SU-DHL-6 (cell line): ENCODE data around the gene ZNF107.
A peak's percentile ranks its signal among the peaks of the same experiment; 100 is the strongest.

Experiments used
- H2AFZ ChIP-seq: fragments of 200-600 bp; sonication (generic); 2 replicates; pipeline ENCODE4 v1.6.1; 2014; ENCODE audit warnings: low read depth, mild to moderate bottlenecking, moderate library complexity, mixed read lengths, antibody characterized with exemption, low read length; ENCODE audit not compliant: severe bottlenecking
- H3F3A ChIP-seq: fragments of 200-600 bp; shearing (Covaris generic); 2 replicates; pipeline ENCODE4 v1.6.0; 2016; ENCODE audit warnings: antibody characterized with exemption, mild to moderate bottlenecking; ENCODE audit not compliant: insufficient read depth
- H3K27ac ChIP-seq: fragments of 200-600 bp; sonication (generic); 2 replicates; pipeline ENCODE4 v1.5.1; 2016; ENCODE audit warnings: low read depth, mild to moderate bottlenecking, low read length, moderate library complexity, mixed read lengths
- H3K27me3 ChIP-seq: fragments of 200-600 bp; sonication (generic), shearing (Covaris generic); 2 replicates; pipeline ENCODE4 v1.6.0; 2014; ENCODE audit warnings: mild to moderate bottlenecking, low read length
- H3K36me3 ChIP-seq: fragments of 200-600 bp; sonication (generic); 2 replicates; pipeline ENCODE4 v1.6.1; 2014; ENCODE audit warnings: mild to moderate bottlenecking, low read length, mixed read lengths
- H3K4me2 ChIP-seq: fragments of 300-600, 200-600 bp; shearing (Covaris generic), sonication (generic); 2 replicates; pipeline ENCODE4 v1.6.0; 2014; ENCODE audit warnings: low read length, low read depth, mild to moderate bottlenecking; ENCODE audit not compliant: poor library complexity, severe bottlenecking
- H3K4me3 ChIP-seq: fragments of 200-600 bp; sonication (generic); 2 replicates; pipeline ENCODE4 v1.5.1; 2014; ENCODE audit warnings: antibody characterized with exemption, low read length, mild to moderate bottlenecking, mixed read lengths; ENCODE audit not compliant: insufficient read depth, poor library complexity, severe bottlenecking
- H3K79me2 ChIP-seq: fragments of 200-600 bp; sonication (generic); 2 replicates; pipeline ENCODE4 v1.6.1; 2014; ENCODE audit warnings: mild to moderate bottlenecking, low read length, moderate library complexity; ENCODE audit not compliant: insufficient read depth
- H3K9ac ChIP-seq: fragments of 200-600 bp; sonication (generic); 2 replicates; pipeline ENCODE4 v1.7.0; 2014; ENCODE audit warnings: mild to moderate bottlenecking, low read length
- H3K9me2 ChIP-seq: fragments of 200-600 bp; sonication (generic); replicated peaks from 2 replicates; pipeline ENCODE4 v1.6.1; 2014; ENCODE audit warnings: low read length; ENCODE audit not compliant: insufficient read depth
- H3K9me3 ChIP-seq: fragments of 200-600 bp; sonication (generic); 2 replicates; pipeline ENCODE4 v1.6.1; 2014; ENCODE audit warnings: low read length, mixed read lengths; ENCODE audit not compliant: insufficient read depth
- H4K20me1 ChIP-seq: fragments of 200-600 bp; sonication (generic); 2 replicates; pipeline ENCODE4 v1.6.1; 2014; ENCODE audit warnings: low read depth, mild to moderate bottlenecking, antibody characterized with exemption, low read length, moderate library complexity, mixed read lengths
- EZH2phosphoT487 ChIP-seq: fragments of 200-600 bp; sonication (generic), shearing (Covaris generic); conservative IDR thresholded peaks from 2 replicates; pipeline ENCODE4 v1.6.1; 2018; ENCODE audit warnings: mild to moderate bottlenecking, antibody characterized with exemption, low read length, moderate library complexity, mixed read lengths
- TF ChIP-seq, protein P1 (sequence below): fragments of 200-600 bp; sonication (generic); IDR thresholded peaks from one replicate; pipeline ENCODE4 v1.5.1; 2017; ENCODE audit warnings: antibody characterized with exemption, mild to moderate bottlenecking, low read length, moderate library complexity; ENCODE audit not compliant: insufficient read depth, poor library complexity, severe bottlenecking

The ZNF107 gene

GRCh38 chr7:64636386-64636785, 29.5 kb upstream of the ZNF107 start:
- H3K9me3 ChIP-seq, result no peaks in the 10 kb centered on the region
- H3K36me3 ChIP-seq, result no peaks in the 10 kb centered on the region
- no peaks in the 10 kb centered on the region for H3K9me2 ChIP-seq
- no peak overlapping the region for H3K4me3 ChIP-seq
- H3K79me2 ChIP-seq, result no peaks in the 10 kb centered on the region
- H3F3A ChIP-seq, result no peaks in the 10 kb centered on the region
- no peaks in the 10 kb centered on the region for H4K20me1 ChIP-seq
- no peak overlapping the region for H3K27ac ChIP-seq
- H2AFZ ChIP-seq, result no peak overlapping the region
- H3K4me2 ChIP-seq, result no peak overlapping the region
- no peaks in the 10 kb centered on the region for H3K27me3 ChIP-seq
- TF ChIP-seq, protein P1, sequence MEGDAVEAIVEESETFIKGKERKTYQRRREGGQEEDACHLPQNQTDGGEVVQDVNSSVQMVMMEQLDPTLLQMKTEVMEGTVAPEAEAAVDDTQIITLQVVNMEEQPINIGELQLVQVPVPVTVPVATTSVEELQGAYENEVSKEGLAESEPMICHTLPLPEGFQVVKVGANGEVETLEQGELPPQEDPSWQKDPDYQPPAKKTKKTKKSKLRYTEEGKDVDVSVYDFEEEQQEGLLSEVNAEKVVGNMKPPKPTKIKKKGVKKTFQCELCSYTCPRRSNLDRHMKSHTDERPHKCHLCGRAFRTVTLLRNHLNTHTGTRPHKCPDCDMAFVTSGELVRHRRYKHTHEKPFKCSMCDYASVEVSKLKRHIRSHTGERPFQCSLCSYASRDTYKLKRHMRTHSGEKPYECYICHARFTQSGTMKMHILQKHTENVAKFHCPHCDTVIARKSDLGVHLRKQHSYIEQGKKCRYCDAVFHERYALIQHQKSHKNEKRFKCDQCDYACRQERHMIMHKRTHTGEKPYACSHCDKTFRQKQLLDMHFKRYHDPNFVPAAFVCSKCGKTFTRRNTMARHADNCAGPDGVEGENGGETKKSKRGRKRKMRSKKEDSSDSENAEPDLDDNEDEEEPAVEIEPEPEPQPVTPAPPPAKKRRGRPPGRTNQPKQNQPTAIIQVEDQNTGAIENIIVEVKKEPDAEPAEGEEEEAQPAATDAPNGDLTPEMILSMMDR, result peak; percentile 93
- TF ChIP-seq EZH2phosphoT487, result no peak
- H3K9ac ChIP-seq, result no peak overlapping the region

GRCh38 chr7:64637521-64638445, 28.1 kb upstream of the ZNF107 start:
- H3K27me3 ChIP-seq, result no peaks in the 10 kb centered on the region
- no peak overlapping the region for H3K4me3 ChIP-seq
- H3K36me3 ChIP-seq, result no peaks in the 10 kb centered on the region
- H3K9me3 ChIP-seq, result no peaks in the 10 kb centered on the region
- H3K9me2 ChIP-seq, result no peaks in the 10 kb centered on the region
- no peak overlapping the region for H2AFZ ChIP-seq
- no peaks in the 10 kb centered on the region for H3F3A ChIP-seq
- H3K9ac ChIP-seq, result no peak overlapping the region
- H3K27ac ChIP-seq, result no peak overlapping the region
- H3K4me2 ChIP-seq, result no peak overlapping the region
- no peaks in the 10 kb centered on the region for H3K79me2 ChIP-seq
- TF ChIP-seq, protein P1, result no peak
- TF ChIP-seq EZH2phosphoT487, result no peak
- no peaks in the 10 kb centered on the region for H4K20me1 ChIP-seq

GRCh38 chr7:64638822-64639221, 27.1 kb upstream of the ZNF107 start:
- Histone ChIP-seq H3K27ac (no peak overlapping the region), H3K9ac (no peak overlapping the region), H3K9me3 (no peaks in the 10 kb centered on the region), H3K4me3 (no peak overlapping the region), H2AFZ (no peak overlapping the region), H3K27me3 (no peaks in the 10 kb centered on the region), H3K9me2 (no peaks in the 10 kb centered on the region), H4K20me1 (no peaks in the 10 kb centered on the region), H3F3A (no peaks in the 10 kb centered on the region), H3K36me3 (no peaks in the 10 kb centered on the region), H3K4me2 (no peak overlapping the region), H3K79me2 (no peaks in the 10 kb centered on the region)
- TF ChIP-seq, protein P1, result no peak
- no peak for TF ChIP-seq EZH2phosphoT487
